HepG2 (cell line): ENCODE data around the gene COX14. TPM values are rescaled to one million over a fixed set of nuclear protein-coding genes. Genes with fewer than 3 reads are reported as not detected.

Source experiments
- DMAP1 ChIP-seq: IDR thresholded peaks from 2 replicates; pipeline ENCODE4 v1.6.1; 2016
- ETV6 ChIP-seq: sonication (generic); formaldehyde crosslinking; conservative IDR thresholded peaks from 2 replicates; pipeline ENCODE4 v1.4.0; 2020; ENCODE audit warnings: missing genetic modification reagents
- KLF12 ChIP-seq: sonication (generic); formaldehyde crosslinking; IDR thresholded peaks from 2 replicates; pipeline ENCODE4 v1.4.0; 2020; ENCODE audit warnings: missing genetic modification reagents, borderline replicate concordance
- KMT2B ChIP-seq: IDR thresholded peaks from 2 replicates; pipeline ENCODE4 v1.6.1; 2016; ENCODE audit warnings: missing genetic modification reagents, missing compliant biosample characterization
- MAF1 ChIP-seq: sonication (generic); formaldehyde crosslinking; IDR thresholded peaks from 2 replicates; pipeline ENCODE4 v1.5.0; 2020; ENCODE audit warnings: missing genetic modification reagents, borderline replicate concordance
- POGZ ChIP-seq: sonication (generic); formaldehyde crosslinking; IDR thresholded peaks from 2 replicates; pipeline ENCODE4 v1.4.0; 2020; ENCODE audit warnings: mild to moderate bottlenecking, missing genetic modification reagents
- SAP130 ChIP-seq: IDR thresholded peaks from 2 replicates; pipeline ENCODE4 v1.6.1; 2016; ENCODE audit warnings: low read depth
- STAT5B ChIP-seq: sonication (generic); formaldehyde crosslinking; IDR thresholded peaks from 2 replicates; pipeline ENCODE4 v1.4.0; 2020; ENCODE audit warnings: missing genetic modification reagents
- TBX2 ChIP-seq: sonication (generic); formaldehyde crosslinking; IDR thresholded peaks from 2 replicates; pipeline ENCODE4 v1.5.0; 2020; ENCODE audit warnings: missing genetic modification reagents, mild to moderate bottlenecking, borderline replicate concordance
- TMF1 ChIP-seq: sonication (generic); formaldehyde crosslinking; IDR thresholded peaks from 2 replicates; pipeline ENCODE4 v1.8.1; 2022; ENCODE audit warnings: low read depth, missing genetic modification reagents
- ZNF501 ChIP-seq: sonication (generic); formaldehyde crosslinking; IDR thresholded peaks from 2 replicates; pipeline ENCODE4 v1.5.1; 2020; ENCODE audit warnings: mild to moderate bottlenecking, moderate library complexity, missing genetic modification reagents
- ZNF7 ChIP-seq: IDR thresholded peaks from 2 replicates; pipeline ENCODE4 v1.6.1; 2016; ENCODE audit warnings: missing biosample characterization, missing genetic modification reagents
- ZNF713 ChIP-seq: sonication (generic); formaldehyde crosslinking; IDR thresholded peaks from 2 replicates; pipeline ENCODE4 v1.4.0; 2020; ENCODE audit warnings: mild to moderate bottlenecking, missing genetic modification reagents
- ZNF781 ChIP-seq: sonication (generic); formaldehyde crosslinking; IDR thresholded peaks from 2 replicates; pipeline ENCODE4 v1.5.1; 2020; ENCODE audit warnings: borderline replicate concordance, mild to moderate bottlenecking, missing genetic modification reagents; ENCODE audit errors: not compliant biosample characterization
- polyA plus RNA-seq, 8 experiments: library from polyadenylated mRNA; depleted of rRNA in 3 of 8; stranded (reverse) in 7 of 8; unstranded in 1 of 8; fragments of >200 nt; fragmentation: Illumina TruSeq in 4 of 8; extraction: Trizol in 4 of 8; gene quantifications; 2 replicates each; pipeline versions ENCODE4 v1.2.1 to v1.2.3, GENCODE V29; 2011 to 2016; ENCODE audit warnings: low read depth in 4 of 8, missing spikeins in 1 of 8, mixed read lengths in 1 of 8; ENCODE audit not compliant: insufficient read depth in 1 of 8
- total RNA-seq, 5 experiments: library from RNA; depleted of rRNA; stranded (reverse); fragments of >200 nt; fragmentation: Illumina TruSeq; extraction: Trizol; gene quantifications; 2 replicates each; pipeline ENCODE4 v1.2.3, GENCODE V29; 2016; ENCODE audit warnings: low read depth in 1 of 5
- TF ChIP-seq, protein P1 (sequence below): IDR thresholded peaks from 2 replicates; pipeline ENCODE4 v1.6.1; 2016; ENCODE audit warnings: mild to moderate bottlenecking
- TF ChIP-seq, protein P2 (sequence below): sonication (generic); formaldehyde crosslinking; IDR thresholded peaks from 2 replicates; pipeline ENCODE4 v1.4.0; 2020; ENCODE audit warnings: mild to moderate bottlenecking, missing genetic modification reagents, borderline replicate concordance
- TF ChIP-seq, protein P3 (sequence below): IDR thresholded peaks from 2 replicates; pipeline ENCODE4 v1.4.0; 2020; ENCODE audit warnings: mild to moderate bottlenecking, missing genetic modification reagents
- TF ChIP-seq, protein P4 (sequence below): IDR thresholded peaks from 2 replicates; pipeline ENCODE4 v1.6.1; 2012; ENCODE audit warnings: inconsistent platforms

Gene COX14
- total and polyA plus RNA-seq, 2 of the 13 experiments (the other 11 are each of a cell fraction or from before 2014, with no cell fraction given): 53.0 to 71.6 TPM

DNA sequence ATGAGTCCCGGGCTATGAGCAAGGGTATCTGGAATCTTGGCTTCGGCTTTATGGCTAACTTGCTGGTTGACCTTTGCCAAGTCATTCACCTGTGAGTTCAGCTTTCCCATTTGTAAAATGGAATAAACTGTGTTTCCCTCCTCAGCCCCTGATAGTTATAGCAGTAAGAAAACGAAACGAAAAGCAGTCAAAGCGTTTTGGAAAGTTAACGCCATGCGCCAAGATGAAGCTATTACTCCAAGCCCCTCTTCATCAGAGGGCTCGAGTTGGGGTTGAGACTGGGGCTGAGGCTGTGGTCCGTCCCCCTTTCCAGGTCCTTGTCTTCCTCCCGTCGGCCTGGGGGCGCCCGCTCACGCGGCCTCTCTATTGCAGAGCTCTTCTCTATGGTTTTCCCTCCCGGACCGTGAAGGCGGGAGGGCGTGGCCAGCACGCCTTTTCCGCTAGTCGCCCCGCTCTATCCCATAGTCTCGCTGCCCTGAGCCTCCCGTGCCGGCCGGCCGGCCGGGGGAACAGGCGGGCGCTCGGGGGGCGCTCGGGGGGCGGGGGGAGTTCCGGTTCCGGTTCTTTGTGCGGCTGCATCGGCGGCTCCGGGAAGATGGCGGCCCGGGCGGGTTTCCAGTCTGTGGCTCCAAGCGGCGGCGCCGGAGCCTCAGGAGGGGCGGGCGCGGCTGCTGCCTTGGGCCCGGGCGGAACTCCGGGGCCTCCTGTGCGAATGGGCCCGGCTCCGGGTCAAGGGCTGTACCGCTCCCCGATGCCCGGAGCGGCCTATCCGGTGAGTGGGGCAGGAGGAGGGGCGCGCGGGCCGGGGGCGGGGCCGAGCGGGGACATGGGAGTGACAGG is 27.0 kb upstream of the COX14 start, which contains the start of gene SMARCD1 (continued):
- TF ChIP-seq, protein P1, sequence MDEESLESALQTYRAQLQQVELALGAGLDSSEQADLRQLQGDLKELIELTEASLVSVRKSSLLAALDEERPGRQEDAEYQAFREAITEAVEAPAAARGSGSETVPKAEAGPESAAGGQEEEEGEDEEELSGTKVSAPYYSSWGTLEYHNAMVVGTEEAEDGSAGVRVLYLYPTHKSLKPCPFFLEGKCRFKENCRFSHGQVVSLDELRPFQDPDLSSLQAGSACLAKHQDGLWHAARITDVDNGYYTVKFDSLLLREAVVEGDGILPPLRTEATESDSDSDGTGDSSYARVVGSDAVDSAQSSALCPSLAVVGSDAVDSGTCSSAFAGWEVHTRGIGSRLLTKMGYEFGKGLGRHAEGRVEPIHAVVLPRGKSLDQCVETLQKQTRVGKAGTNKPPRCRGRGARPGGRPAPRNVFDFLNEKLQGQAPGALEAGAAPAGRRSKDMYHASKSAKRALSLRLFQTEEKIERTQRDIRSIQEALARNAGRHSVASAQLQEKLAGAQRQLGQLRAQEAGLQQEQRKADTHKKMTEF (CRISPR knock-in tag): peak; percentile 78
- TF ChIP-seq ETV6 (CRISPR knock-in tag) (no peak), KMT2B (CRISPR knock-in tag) (peak; percentile 66; the same call in 1 of the 2 replicates), DMAP1 (CRISPR knock-in tag) (peak; percentile 72; the same call in 1 of the 2 replicates), STAT5B (CRISPR knock-in tag) (no peak), ZNF7 (CRISPR knock-in tag) (no peak), ZNF713 (no peak), TMF1 (CRISPR knock-in tag) (no peak), SAP130 (peak; percentile 82), KLF12 (CRISPR knock-in tag) (peak; percentile 84; the same call in 1 of the 2 replicates), POGZ (peak; percentile 87), ZNF501 (CRISPR knock-in tag) (peak; percentile 77), TBX2 (no peak; the same call in 1 of the 2 replicates), MAF1 (CRISPR knock-in tag) (no peak), ZNF781 (no peak)
- TF ChIP-seq, protein P2, sequence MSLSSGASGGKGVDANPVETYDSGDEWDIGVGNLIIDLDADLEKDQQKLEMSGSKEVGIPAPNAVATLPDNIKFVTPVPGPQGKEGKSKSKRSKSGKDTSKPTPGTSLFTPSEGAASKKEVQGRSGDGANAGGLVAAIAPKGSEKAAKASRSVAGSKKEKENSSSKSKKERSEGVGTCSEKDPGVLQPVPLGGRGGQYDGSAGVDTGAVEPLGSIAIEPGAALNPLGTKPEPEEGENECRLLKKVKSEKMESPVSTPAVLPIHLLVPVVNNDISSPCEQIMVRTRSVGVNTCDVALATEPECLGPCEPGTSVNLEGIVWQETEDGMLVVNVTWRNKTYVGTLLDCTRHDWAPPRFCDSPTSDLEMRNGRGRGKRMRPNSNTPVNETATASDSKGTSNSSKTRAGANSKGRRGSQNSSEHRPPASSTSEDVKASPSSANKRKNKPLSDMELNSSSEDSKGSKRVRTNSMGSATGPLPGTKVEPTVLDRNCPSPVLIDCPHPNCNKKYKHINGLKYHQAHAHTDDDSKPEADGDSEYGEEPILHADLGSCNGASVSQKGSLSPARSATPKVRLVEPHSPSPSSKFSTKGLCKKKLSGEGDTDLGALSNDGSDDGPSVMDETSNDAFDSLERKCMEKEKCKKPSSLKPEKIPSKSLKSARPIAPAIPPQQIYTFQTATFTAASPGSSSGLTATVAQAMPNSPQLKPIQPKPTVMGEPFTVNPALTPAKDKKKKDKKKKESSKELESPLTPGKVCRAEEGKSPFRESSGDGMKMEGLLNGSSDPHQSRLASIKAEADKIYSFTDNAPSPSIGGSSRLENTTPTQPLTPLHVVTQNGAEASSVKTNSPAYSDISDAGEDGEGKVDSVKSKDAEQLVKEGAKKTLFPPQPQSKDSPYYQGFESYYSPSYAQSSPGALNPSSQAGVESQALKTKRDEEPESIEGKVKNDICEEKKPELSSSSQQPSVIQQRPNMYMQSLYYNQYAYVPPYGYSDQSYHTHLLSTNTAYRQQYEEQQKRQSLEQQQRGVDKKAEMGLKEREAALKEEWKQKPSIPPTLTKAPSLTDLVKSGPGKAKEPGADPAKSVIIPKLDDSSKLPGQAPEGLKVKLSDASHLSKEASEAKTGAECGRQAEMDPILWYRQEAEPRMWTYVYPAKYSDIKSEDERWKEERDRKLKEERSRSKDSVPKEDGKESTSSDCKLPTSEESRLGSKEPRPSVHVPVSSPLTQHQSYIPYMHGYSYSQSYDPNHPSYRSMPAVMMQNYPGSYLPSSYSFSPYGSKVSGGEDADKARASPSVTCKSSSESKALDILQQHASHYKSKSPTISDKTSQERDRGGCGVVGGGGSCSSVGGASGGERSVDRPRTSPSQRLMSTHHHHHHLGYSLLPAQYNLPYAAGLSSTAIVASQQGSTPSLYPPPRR (CRISPR knock-in tag): no peak
- TF ChIP-seq, protein P3, sequence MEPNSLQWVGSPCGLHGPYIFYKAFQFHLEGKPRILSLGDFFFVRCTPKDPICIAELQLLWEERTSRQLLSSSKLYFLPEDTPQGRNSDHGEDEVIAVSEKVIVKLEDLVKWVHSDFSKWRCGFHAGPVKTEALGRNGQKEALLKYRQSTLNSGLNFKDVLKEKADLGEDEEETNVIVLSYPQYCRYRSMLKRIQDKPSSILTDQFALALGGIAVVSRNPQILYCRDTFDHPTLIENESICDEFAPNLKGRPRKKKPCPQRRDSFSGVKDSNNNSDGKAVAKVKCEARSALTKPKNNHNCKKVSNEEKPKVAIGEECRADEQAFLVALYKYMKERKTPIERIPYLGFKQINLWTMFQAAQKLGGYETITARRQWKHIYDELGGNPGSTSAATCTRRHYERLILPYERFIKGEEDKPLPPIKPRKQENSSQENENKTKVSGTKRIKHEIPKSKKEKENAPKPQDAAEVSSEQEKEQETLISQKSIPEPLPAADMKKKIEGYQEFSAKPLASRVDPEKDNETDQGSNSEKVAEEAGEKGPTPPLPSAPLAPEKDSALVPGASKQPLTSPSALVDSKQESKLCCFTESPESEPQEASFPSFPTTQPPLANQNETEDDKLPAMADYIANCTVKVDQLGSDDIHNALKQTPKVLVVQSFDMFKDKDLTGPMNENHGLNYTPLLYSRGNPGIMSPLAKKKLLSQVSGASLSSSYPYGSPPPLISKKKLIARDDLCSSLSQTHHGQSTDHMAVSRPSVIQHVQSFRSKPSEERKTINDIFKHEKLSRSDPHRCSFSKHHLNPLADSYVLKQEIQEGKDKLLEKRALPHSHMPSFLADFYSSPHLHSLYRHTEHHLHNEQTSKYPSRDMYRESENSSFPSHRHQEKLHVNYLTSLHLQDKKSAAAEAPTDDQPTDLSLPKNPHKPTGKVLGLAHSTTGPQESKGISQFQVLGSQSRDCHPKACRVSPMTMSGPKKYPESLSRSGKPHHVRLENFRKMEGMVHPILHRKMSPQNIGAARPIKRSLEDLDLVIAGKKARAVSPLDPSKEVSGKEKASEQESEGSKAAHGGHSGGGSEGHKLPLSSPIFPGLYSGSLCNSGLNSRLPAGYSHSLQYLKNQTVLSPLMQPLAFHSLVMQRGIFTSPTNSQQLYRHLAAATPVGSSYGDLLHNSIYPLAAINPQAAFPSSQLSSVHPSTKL (CRISPR knock-in tag): peak; percentile 42; the same call in 1 of the 2 replicates
- TF ChIP-seq, protein P4, sequence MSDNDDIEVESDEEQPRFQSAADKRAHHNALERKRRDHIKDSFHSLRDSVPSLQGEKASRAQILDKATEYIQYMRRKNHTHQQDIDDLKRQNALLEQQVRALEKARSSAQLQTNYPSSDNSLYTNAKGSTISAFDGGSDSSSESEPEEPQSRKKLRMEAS: peak; percentile 71
